Lung (tissue), 12 donors: Measurements from ENCODE around the gene RAB7B. TPM values are rescaled to one million over a fixed set of nuclear protein-coding genes. Genes with fewer than 3 reads are reported as not detected.

Experiments
- ATAC-seq: fragments of 200-7000 bp; cut with Tn5 transposase; one replicate; pipeline ENCODE4 v1.9.1; 2020; ENCODE audit warnings: moderate number of reproducible peaks; ENCODE audit not compliant: insufficient read depth, low FRiP score
- DNase-seq, 3 donors: peaks; one replicate each; pipeline ENCODE4 v3.0.0-alpha.2; 2013 to 2017
- H3K27ac ChIP-seq, 2 donors: one replicate each; pipeline ENCODE4 v1.5.1; 2013; ENCODE audit warnings: mild to moderate bottlenecking in 2 of 2, moderate library complexity in 2 of 2, control low read depth in 1 of 2, inconsistent platforms in 1 of 2, low read depth in 1 of 2, low read length in 1 of 2
- H3K27me3 ChIP-seq, 3 donors: one replicate each; pipeline ENCODE4 v1.5.1; 2013; ENCODE audit warnings: low read length in 2 of 3; ENCODE audit not compliant: control insufficient read depth in 3 of 3, insufficient read depth in 3 of 3
- H3K36me3 ChIP-seq, 4 donors: one replicate each; pipeline ENCODE4 v1.5.1; 2013; ENCODE audit warnings: low read length in 4 of 4, mild to moderate bottlenecking in 1 of 4, moderate library complexity in 1 of 4; ENCODE audit not compliant: control insufficient read depth in 4 of 4, insufficient read depth in 4 of 4
- H3K4me1 ChIP-seq, 5 donors: one replicate each; pipeline ENCODE4 v1.5.1; 2013; ENCODE audit warnings: low read length in 5 of 5, mild to moderate bottlenecking in 2 of 5, moderate library complexity in 1 of 5; ENCODE audit not compliant: control insufficient read depth in 5 of 5, insufficient read depth in 5 of 5
- H3K4me3 ChIP-seq: one replicate; pipeline ENCODE4 v1.5.1; 2013; ENCODE audit warnings: mild to moderate bottlenecking, control low read depth, moderate library complexity
- H3K9ac ChIP-seq, 2 donors: one replicate each; pipeline ENCODE4 v1.5.1; 2013; ENCODE audit warnings: low read length in 2 of 2, control low read depth in 1 of 2; ENCODE audit not compliant: insufficient read depth in 1 of 2
- H3K9me3 ChIP-seq, 4 donors: one replicate each; pipeline ENCODE4 v1.5.1; 2013; ENCODE audit warnings: low read length in 3 of 4, mild to moderate bottlenecking in 1 of 4, moderate library complexity in 1 of 4; ENCODE audit not compliant: control insufficient read depth in 4 of 4, insufficient read depth in 3 of 4
- CTCF ChIP-seq: IDR thresholded peaks from 2 replicates; pipeline ENCODE4 v1.5.1; 2012; ENCODE audit warnings: mild to moderate bottlenecking; ENCODE audit errors: control extremely low read depth, extremely low read depth
- WGBS, 2 donors: extraction: QIAGEN DNeasy Blood & Tissue Kit; methylation state at CpG; one replicate each; pipeline ENCODE4 v1.1.7; 2013; 5-methylcytosine and 5-hydroxymethylcytosine counted together
- polyA plus RNA-seq, 2 donors: library from polyadenylated mRNA; stranded (reverse); fragments of 200-250 nt; gene quantifications; one replicate each; pipeline ENCODE4 v1.2.1, GENCODE V29; 2013
- total RNA-seq, 2 donors: library from RNA; depleted of rRNA in 1 of 2; stranded (reverse); fragments of >200 nt in 1 of 2; gene quantifications; one replicate each; pipeline ENCODE4 v1.2.1, GENCODE V29; 2014 to 2021
- donor health status: control.
- donor health status: control.
- donor health status: Bipolar disorder and iron deficiency.
- donor health status: healthy.
- donor health status: DM: yes; HTN: yes; CAD: no.

The RAB7B gene
- total and polyA plus RNA-seq, 4 donors, result 3.4 to 16.2 (median 4.4) TPM

- H3K36me3 ChIP-seq, result peaks cover 0 to 2% (median 0%) of the 10 kb centered on the region in 4 donors
- no peak overlapping the region for H3K27ac ChIP-seq
Observed at GRCh38 chr1:206015071-206015470, 11.9 kb upstream of the RAB7B start.

GRCh38 chr1:206014601-206015000, 11.4 kb upstream of the RAB7B start:
- no peak overlapping the region for H3K27ac ChIP-seq
- 70 to 79% methylated on average over 5 of the region's 5 CpGs for WGBS, 2 donors
- no peaks in the 10 kb centered on the region for H3K27me3 ChIP-seq
- no peak for DNase-seq
- H3K9ac ChIP-seq, result no peak overlapping the region
- ATAC-seq, result no peak
- no peak for TF ChIP-seq CTCF
- H3K36me3 ChIP-seq, result peaks cover 0 to 2% (median 0%) of the 10 kb centered on the region in 4 donors
- H3K4me1 ChIP-seq, result no peaks in the 10 kb centered on the region
- H3K9me3 ChIP-seq, result no peaks in the 10 kb centered on the region
- no peak overlapping the region for H3K4me3 ChIP-seq

More at GRCh38 chr1:206015071-206015470, 11.9 kb upstream of the RAB7B start:
- WGBS, 2 donors, result 30 to 63% methylated on average over 1 of the region's 1 CpG
- ATAC-seq (no peak), DNase-seq (no peak)
- no peak overlapping the region for H3K9ac ChIP-seq
- no peaks in the 10 kb centered on the region for H3K27me3 ChIP-seq
- no peak overlapping the region for H3K4me3 ChIP-seq
- no peaks in the 10 kb centered on the region for H3K9me3 ChIP-seq
- no peak for TF ChIP-seq CTCF
- H3K4me1 ChIP-seq, result no peaks in the 10 kb centered on the region

GRCh38 chr1:206013026-206013795, 10.0 kb upstream of the RAB7B start:
- no peak for TF ChIP-seq CTCF
- Histone ChIP-seq H3K4me3 (no peak overlapping the region), H3K27ac (no peak overlapping the region), H3K27me3 (no peaks in the 10 kb centered on the region), H3K9me3 (no peaks in the 10 kb centered on the region), H3K4me1 (no peaks in the 10 kb centered on the region), H3K36me3 (peaks cover 0 to 2% (median 0%) of the 10 kb centered on the region in 4 donors), H3K9ac (no peak overlapping the region)
- DNase-seq, result no peak
- 45 to 77% methylated on average over 6 of the region's 6 CpGs for WGBS, 2 donors
- no peak for ATAC-seq
